ENCODE data around the gene ZNF566.
A peak's percentile ranks its signal among the peaks of the same experiment; 100 is the strongest.

The ZNF566 gene

GRCh38 chr19:36436531-36436930 lies 52.8 kb downstream of the ZNF566 start:
- DNase-seq = no peak

GRCh38 chr19:36423925-36424324 lies 65.4 kb downstream of the ZNF566 start:
- DNase-seq = no peak

- DNase-seq = no peak
These were observed 67.4 kb downstream of the ZNF566 start for GRCh38 chr19:36421749-36422481.

- no peak for DNase-seq
These were observed 68.2 kb downstream of the ZNF566 start for GRCh38 chr19:36420961-36421748.

- DNase-seq = peak; percentile 35
These were observed 70.9 kb downstream of the ZNF566 start, which contains the start of gene ZFP82 for GRCh38 chr19:36418287-36419001. Gene ZFP82, minus strand, starts transcription at chr19:36418644. Its CDS starts 8,855 bp downstream, at chr19:36409789.

- DNase-seq = no peak
These were observed 71.5 kb downstream of the ZNF566 start for GRCh38 chr19:36417752-36418286.

- no peak for DNase-seq
These were observed 79.5 kb downstream of the ZNF566 start for GRCh38 chr19:36409841-36410240.

- DNase-seq = no peak
These were observed 81.3 kb downstream of the ZNF566 start for GRCh38 chr19:36408101-36408500.

- DNase-seq = no peak
These were observed 84.9 kb downstream of the ZNF566 start for GRCh38 chr19:36404498-36404897.

GRCh38 chr19:36401475-36401874 lies 87.9 kb downstream of the ZNF566 start:
- no peak for DNase-seq

- DNase-seq = no peak
These were observed 90.8 kb downstream of the ZNF566 start for GRCh38 chr19:36398571-36398970.

All from NCI-H524 treated with DMSO at 0.1 percent for 48 hours (cell line).